ENCODE results near the gene PKNOX1.
"Not testable (repeated sequence)": the region's sequence is repeated elsewhere in the genome, so short reads cannot be mapped to it uniquely, and the experiment has no call there.

Gene PKNOX1

GRCh38 chr21:42989370-42989769 lies 15.0 kb downstream of the PKNOX1 start:
- H3K9ac ChIP-seq (ENCODE audit: low read depth, low read length); H3K27ac ChIP-seq (ENCODE audit: low read depth, low read length); H3K9me3 ChIP-seq (ENCODE audit: insufficient read depth, low read depth, low read length); H3K4me3 ChIP-seq (ENCODE audit: low read length); H3K36me3 ChIP-seq (ENCODE audit: insufficient read depth, low read length); H3K27me3 ChIP-seq (ENCODE audit: insufficient read depth, low read length): not testable (repeated sequence)
- peaks cover 10% of the 10 kb centered on the region; the same call in 1 of the 2 replicates for H3K4me1 ChIP-seq (ENCODE audit: insufficient read depth, low read length)
- WGBS = 93% methylated on average over 9 of the region's 9 CpGs

DNA sequence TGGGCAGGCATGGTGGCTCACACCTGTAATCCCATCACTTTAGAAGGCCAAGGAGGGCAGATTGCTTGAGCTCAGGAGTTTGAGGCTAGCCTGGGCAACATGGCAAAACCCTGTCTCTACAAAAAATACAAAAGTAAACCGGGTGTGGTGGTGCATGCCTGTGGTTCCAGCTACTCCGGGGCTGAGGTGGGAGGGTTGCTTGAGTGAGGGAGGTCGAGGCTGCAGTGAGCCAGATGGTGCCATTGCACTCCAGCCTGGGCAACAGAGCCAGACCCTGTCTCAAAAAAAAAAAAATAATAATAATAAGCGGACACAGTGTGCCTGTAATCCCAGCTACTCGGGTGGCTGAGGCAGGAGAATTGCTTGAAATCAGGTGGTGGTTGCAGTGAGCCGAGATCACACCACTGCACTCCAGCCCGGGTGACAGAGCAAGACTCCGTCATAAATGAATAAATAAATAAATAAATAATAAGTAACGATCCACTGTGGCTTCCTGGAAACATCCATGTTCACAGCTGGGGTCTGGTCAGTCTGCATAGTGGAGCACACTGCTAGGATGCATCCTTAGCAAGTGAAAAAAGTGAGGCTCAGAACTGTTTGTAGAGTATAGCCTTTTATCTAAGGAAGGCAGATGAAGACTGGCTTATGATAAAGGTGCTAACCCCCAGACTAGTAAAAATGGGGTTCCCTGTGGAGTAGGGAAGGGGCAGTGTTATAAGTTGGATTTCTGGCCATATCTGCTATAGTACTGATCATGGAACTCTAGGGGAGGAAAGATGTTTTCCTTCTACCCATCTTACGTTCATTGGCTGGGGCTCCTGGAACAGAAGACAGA lies 15.7 kb downstream of the PKNOX1 start:
- H3K27ac ChIP-seq (ENCODE audit: low read depth, low read length) = no peak overlapping the region
- peaks cover 10% of the 10 kb centered on the region; the same call in 1 of the 2 replicates for H3K4me1 ChIP-seq (ENCODE audit: insufficient read depth, low read length)
- H3K4me3 ChIP-seq (ENCODE audit: low read length) = no peak overlapping the region
- no peaks in the 10 kb centered on the region for H3K27me3 ChIP-seq (ENCODE audit: insufficient read depth, low read length)
- no peaks in the 10 kb centered on the region for H3K9me3 ChIP-seq (ENCODE audit: insufficient read depth, low read depth, low read length)
- H3K9ac ChIP-seq (ENCODE audit: low read depth, low read length) = no peak overlapping the region
- WGBS = 91% methylated on average over 7 of the region's 10 CpGs
- H3K36me3 ChIP-seq (ENCODE audit: insufficient read depth, low read length) = no peaks in the 10 kb centered on the region

DNA sequence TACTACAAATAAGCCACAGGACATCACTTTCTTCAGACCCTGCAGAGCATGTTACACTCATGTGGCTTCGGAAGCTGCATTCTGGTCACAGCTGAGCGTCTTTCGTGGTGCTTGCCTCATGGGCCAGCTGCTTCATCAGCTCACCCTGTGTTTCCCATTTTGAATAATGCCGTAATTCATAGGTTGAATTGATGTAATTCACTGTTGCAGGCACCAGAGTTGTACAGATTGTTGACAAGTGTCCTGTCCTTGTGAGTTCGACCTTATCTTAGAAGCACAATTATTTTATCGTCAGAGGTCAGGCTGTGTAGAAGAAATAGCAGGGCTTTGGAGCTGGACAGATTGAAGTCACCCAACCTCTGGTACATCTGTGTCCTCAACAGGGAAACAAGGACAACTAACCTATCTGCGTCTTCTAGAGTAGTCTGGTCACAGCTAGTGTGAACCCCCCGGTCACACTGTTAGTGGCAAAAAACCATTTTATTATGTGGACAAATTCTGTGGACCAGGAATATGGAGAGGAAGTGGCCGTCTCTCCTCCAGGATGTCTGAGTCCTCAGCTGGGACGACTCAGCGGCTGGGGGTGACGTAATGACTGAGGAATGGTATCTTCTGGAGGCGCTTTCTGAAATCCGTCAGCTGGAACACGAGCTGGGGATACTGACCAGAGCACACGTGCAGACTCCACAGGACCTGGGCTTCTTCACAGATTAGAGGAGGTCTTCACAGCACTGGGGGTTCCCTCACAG lies 17.8 kb downstream of the PKNOX1 start:
- Histone ChIP-seq H3K9ac (ENCODE audit: low read depth, low read length) (no peak overlapping the region), H3K27ac (ENCODE audit: low read depth, low read length) (no peak overlapping the region; the same call in 1 of the 2 replicates)

DNA sequence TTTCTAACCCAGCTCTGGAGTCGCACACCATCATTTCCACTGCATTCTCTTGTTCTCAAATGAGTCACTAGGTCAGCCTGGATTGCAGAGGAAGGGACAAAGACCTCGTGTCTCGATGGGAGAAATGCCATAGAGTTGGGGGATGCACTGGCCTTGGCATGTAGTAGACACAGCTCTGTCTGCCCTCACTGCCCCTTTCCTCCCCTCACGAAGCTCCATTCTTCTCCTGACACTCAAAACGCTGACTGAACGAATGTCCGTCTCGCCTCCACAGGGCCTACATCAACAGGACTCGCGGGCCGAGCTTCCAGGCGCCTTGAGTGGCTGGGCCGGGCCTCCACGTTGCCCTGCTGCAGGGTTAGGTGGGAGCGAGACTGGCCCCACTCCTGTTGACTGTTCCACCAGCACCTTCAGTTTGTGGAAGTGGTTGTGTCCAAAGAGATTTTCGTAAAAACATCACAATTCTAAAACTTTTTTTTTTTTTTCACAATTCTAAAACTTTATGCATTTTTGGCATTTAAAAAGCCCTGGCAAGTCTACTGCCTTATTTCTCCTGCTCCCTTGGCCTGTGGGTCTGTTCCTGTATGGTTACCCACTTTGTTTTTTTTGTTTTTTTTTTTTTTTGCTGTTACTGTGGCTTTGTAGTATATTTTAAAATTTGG lies 18.8 kb downstream of the PKNOX1 start:
- no peak overlapping the region for H3K4me3 ChIP-seq (ENCODE audit: low read length)
- H3K9me3 ChIP-seq (ENCODE audit: insufficient read depth, low read depth, low read length) = peaks cover 4% of the 10 kb centered on the region
- H3K9ac ChIP-seq (ENCODE audit: low read depth, low read length) = no peak overlapping the region
- peaks cover 10% of the 10 kb centered on the region; the same call in 1 of the 2 replicates for H3K4me1 ChIP-seq (ENCODE audit: insufficient read depth, low read length)
- H3K36me3 ChIP-seq (ENCODE audit: insufficient read depth, low read length) = no peaks in the 10 kb centered on the region
- 89% methylated on average over 16 of the region's 16 CpGs for WGBS
- H3K27me3 ChIP-seq (ENCODE audit: insufficient read depth, low read length) = no peaks in the 10 kb centered on the region
- H3K27ac ChIP-seq (ENCODE audit: low read depth, low read length) = peak overlapping the region; percentile 35; the same call in 1 of the 2 replicates

More for the DNA sequence above, 17.8 kb downstream of the PKNOX1 start:
- whole genome bisulfite sequencing = 85% methylated on average over 16 of the region's 16 CpGs
- Histone ChIP-seq H3K4me3 (ENCODE audit: low read length) (no peak overlapping the region), H3K9me3 (ENCODE audit: insufficient read depth, low read depth, low read length) (no peaks in the 10 kb centered on the region), H3K36me3 (ENCODE audit: insufficient read depth, low read length) (no peaks in the 10 kb centered on the region), H3K4me1 (ENCODE audit: insufficient read depth, low read length) (peaks cover 10% of the 10 kb centered on the region; the same call in 1 of the 2 replicates), H3K27me3 (ENCODE audit: insufficient read depth, low read length) (no peaks in the 10 kb centered on the region)

GRCh38 chr21:42997053-42997452 lies 22.7 kb downstream of the PKNOX1 start:
- H3K27me3 ChIP-seq (ENCODE audit: insufficient read depth, low read length) = no peaks in the 10 kb centered on the region
- H3K4me3 ChIP-seq (ENCODE audit: low read length) = no peak overlapping the region
- H3K9ac ChIP-seq (ENCODE audit: low read depth, low read length) = no peak overlapping the region
- 97% methylated on average over 5 of the region's 8 CpGs for WGBS
- peaks cover 10% of the 10 kb centered on the region; the same call in 1 of the 2 replicates for H3K4me1 ChIP-seq (ENCODE audit: insufficient read depth, low read length)
- no peaks in the 10 kb centered on the region; the same call in 1 of the 2 replicates for H3K36me3 ChIP-seq (ENCODE audit: insufficient read depth, low read length)
- H3K27ac ChIP-seq (ENCODE audit: low read depth, low read length) = no peak overlapping the region
- peaks cover 16% of the 10 kb centered on the region for H3K9me3 ChIP-seq (ENCODE audit: insufficient read depth, low read depth, low read length)

- H3K9ac ChIP-seq (ENCODE audit: low read depth, low read length); H3K4me3 ChIP-seq (ENCODE audit: low read length); H3K36me3 ChIP-seq (ENCODE audit: insufficient read depth, low read length); H3K27ac ChIP-seq (ENCODE audit: low read depth, low read length); H3K27me3 ChIP-seq (ENCODE audit: insufficient read depth, low read length); H3K4me1 ChIP-seq (ENCODE audit: insufficient read depth, low read length): not testable (repeated sequence)
- H3K9me3 ChIP-seq (ENCODE audit: insufficient read depth, low read depth, low read length) = peaks cover 16% of the 10 kb centered on the region
- WGBS = 88% methylated on average over 1 of the region's 1 CpG
Measured at GRCh38 chr21:42997983-42998382, 23.6 kb downstream of the PKNOX1 start.

GRCh38 chr21:42999152-42999551 lies 24.8 kb downstream of the PKNOX1 start:
- H3K27me3 ChIP-seq (ENCODE audit: insufficient read depth, low read length); H3K9ac ChIP-seq (ENCODE audit: low read depth, low read length); H3K4me3 ChIP-seq (ENCODE audit: low read length); H3K36me3 ChIP-seq (ENCODE audit: insufficient read depth, low read length); H3K27ac ChIP-seq (ENCODE audit: low read depth, low read length); H3K4me1 ChIP-seq (ENCODE audit: insufficient read depth, low read length): not testable (repeated sequence)
- 94% methylated on average over 2 of the region's 2 CpGs for WGBS
- H3K9me3 ChIP-seq (ENCODE audit: insufficient read depth, low read depth, low read length) = peaks cover 16% of the 10 kb centered on the region

DNA sequence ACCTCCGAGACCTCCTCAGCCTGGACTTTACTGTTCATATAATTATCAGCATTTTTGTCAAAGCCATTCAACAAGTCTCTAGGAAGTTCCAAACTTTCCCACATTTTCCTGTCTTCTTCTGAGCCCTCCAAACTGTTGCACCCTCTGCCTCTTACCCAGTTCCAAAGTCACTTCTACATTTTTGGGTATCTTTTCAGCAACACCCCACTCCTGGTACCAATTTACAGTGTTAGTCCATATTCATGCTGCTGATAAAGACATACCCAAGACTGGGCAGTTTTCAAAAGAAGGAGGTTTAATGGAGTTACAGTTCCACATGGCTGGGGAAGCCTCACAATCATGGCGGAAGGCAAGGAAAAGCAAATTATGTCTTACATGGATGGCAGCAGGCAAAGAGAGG lies 25.7 kb downstream of the PKNOX1 start:
- H3K4me3 ChIP-seq (ENCODE audit: low read length); H3K36me3 ChIP-seq (ENCODE audit: insufficient read depth, low read length); H3K4me1 ChIP-seq (ENCODE audit: insufficient read depth, low read length); H3K9ac ChIP-seq (ENCODE audit: low read depth, low read length); H3K27me3 ChIP-seq (ENCODE audit: insufficient read depth, low read length); H3K27ac ChIP-seq (ENCODE audit: low read depth, low read length): not testable (repeated sequence)
- WGBS = 95% methylated on average over 2 of the region's 2 CpGs
- H3K9me3 ChIP-seq (ENCODE audit: insufficient read depth, low read depth, low read length) = peaks cover 16% of the 10 kb centered on the region

DNA sequence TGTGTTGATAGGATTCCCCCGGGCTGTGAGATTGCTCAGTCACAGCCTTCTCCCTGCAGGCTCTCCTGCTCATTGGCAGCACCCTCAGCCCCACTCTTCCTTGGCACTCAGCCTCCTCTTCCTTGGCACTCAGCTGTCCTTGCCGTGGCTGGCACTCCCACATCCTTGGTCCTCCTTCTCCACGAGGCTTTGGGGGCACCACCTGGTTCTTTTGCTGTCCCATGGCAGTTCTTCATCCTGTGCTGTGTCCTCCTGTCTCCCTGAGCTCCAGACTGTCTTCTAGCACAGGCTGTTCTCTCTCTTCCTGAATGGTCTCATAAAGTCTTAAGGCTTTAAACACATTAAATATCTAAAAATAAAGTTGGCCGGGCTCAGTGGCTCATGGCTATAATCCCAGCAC lies 27.0 kb downstream of the PKNOX1 start:
- 94% methylated on average over 4 of the region's 4 CpGs for WGBS
- Histone ChIP-seq H3K4me1 (ENCODE audit: insufficient read depth, low read length) (no peaks in the 10 kb centered on the region), H3K9ac (ENCODE audit: low read depth, low read length) (no peak overlapping the region), H3K9me3 (ENCODE audit: insufficient read depth, low read depth, low read length) (peaks cover 16% of the 10 kb centered on the region), H3K27ac (ENCODE audit: low read depth, low read length) (no peak overlapping the region), H3K4me3 (ENCODE audit: low read length) (no peak overlapping the region), H3K36me3 (ENCODE audit: insufficient read depth, low read length) (peaks cover 7% of the 10 kb centered on the region), H3K27me3 (ENCODE audit: insufficient read depth, low read length) (no peaks in the 10 kb centered on the region)

GRCh38 chr21:43004926-43005325 lies 30.6 kb downstream of the PKNOX1 start:
- peaks cover 4% of the 10 kb centered on the region; the same call in 1 of the 2 replicates for H3K9me3 ChIP-seq (ENCODE audit: insufficient read depth, low read depth, low read length)
- H3K27ac ChIP-seq (ENCODE audit: low read depth, low read length) = no peak overlapping the region
- 85% methylated on average over 8 of the region's 8 CpGs for WGBS
- H3K36me3 ChIP-seq (ENCODE audit: insufficient read depth, low read length) = peaks cover 22% of the 10 kb centered on the region
- H3K4me1 ChIP-seq (ENCODE audit: insufficient read depth, low read length) = no peaks in the 10 kb centered on the region
- no peak overlapping the region for H3K9ac ChIP-seq (ENCODE audit: low read depth, low read length)
- no peak overlapping the region for H3K4me3 ChIP-seq (ENCODE audit: low read length)
- no peaks in the 10 kb centered on the region for H3K27me3 ChIP-seq (ENCODE audit: insufficient read depth, low read length)

GRCh38 chr21:43005635-43006034 lies 31.3 kb downstream of the PKNOX1 start:
- 82% methylated on average over 9 of the region's 9 CpGs for WGBS
- Histone ChIP-seq H3K4me1 (ENCODE audit: insufficient read depth, low read length) (no peaks in the 10 kb centered on the region), H3K9ac (ENCODE audit: low read depth, low read length) (no peak overlapping the region), H3K9me3 (ENCODE audit: insufficient read depth, low read depth, low read length) (no peaks in the 10 kb centered on the region), H3K27me3 (ENCODE audit: insufficient read depth, low read length) (no peaks in the 10 kb centered on the region), H3K27ac (ENCODE audit: low read depth, low read length) (no peak overlapping the region), H3K4me3 (ENCODE audit: low read length) (no peak overlapping the region), H3K36me3 (ENCODE audit: insufficient read depth, low read length) (peaks cover 24% of the 10 kb centered on the region)

Measured in HUES64 (cell line).